PFSK-1 (cell line): ENCODE results near the gene ABHD14A.

ENCODE experiments used
- FOXP2 ChIP-seq: optimal IDR thresholded peaks from 2 replicates; pipeline ENCODE3; 2011; ENCODE audit warnings: borderline replicate concordance, control low read depth, inconsistent platforms; ENCODE audit not compliant: insufficient read depth; ENCODE audit errors: extremely low read length, extremely low read depth
- POLR2AphosphoS5 ChIP-seq: IDR thresholded peaks from 2 replicates; pipeline ENCODE4 v1.6.1; 2012; ENCODE audit warnings: low read depth, mild to moderate bottlenecking, control low read depth, low read length, moderate library complexity
- SIN3A ChIP-seq: IDR thresholded peaks from 2 replicates; pipeline ENCODE4 v1.6.1; 2012; ENCODE audit warnings: mild to moderate bottlenecking, low read length, moderate library complexity, borderline replicate concordance; ENCODE audit not compliant: insufficient read depth
- TAF1 ChIP-seq: IDR thresholded peaks from 2 replicates; pipeline ENCODE4 v1.6.1; 2012; ENCODE audit warnings: low read length, control low read depth, borderline replicate concordance; ENCODE audit not compliant: insufficient read depth
- TF ChIP-seq, protein P1 (sequence below), 2 experiments: IDR thresholded peaks; 2 replicates each; pipeline versions ENCODE4 v1.6.1 to v1.8.0; 2011 to 2012; ENCODE audit warnings: low read depth in 2 of 2, low read length in 2 of 2, control low read depth in 1 of 2, inconsistent platforms in 1 of 2, mild to moderate bottlenecking in 1 of 2, moderate library complexity in 1 of 2; ENCODE audit not compliant: insufficient read depth in 1 of 2

Gene ABHD14A

DNA sequence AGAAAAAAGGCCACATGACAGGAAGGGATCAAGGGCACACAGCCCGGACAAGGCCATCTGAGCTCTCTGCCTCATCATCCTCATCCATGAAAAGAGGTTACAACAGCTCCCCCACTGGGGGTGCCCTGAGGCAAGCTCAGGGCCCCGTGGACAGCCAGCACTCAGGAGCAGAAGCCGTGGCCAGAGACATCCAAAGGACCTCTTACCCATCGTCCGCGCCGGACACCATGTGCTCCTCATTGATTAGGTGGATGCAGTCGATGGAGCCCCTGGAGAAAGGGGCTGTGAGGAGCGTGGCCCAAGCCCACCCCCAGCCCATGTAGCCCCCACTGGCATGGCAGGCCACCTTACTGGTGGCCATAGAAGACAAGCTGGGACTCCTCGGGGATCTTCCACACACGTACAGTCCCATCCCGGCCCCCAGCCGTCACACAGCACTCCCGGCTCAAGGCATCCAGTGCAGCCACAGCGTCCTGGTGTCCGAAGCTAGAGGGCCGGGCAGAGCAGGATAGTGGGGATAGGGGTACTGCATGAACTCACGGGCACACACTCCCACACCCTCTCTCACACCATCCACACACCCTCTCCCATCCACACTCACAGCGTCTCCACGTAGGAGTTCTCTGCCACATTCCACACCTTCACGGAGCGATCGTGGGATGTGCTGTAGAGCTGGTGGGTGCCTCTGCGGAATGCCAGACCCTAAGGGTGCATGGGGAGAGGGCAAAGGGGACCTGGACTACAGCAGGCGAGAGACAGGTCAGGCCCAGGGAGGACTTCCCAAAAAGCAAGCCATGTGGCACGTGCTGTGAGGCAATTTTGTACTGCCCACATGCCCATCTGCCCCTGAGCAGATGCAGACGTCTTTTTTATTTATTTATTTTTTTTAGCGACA, 39.6 kb upstream of the ABHD14A start:
- TF ChIP-seq FOXP2 (no peak), POLR2AphosphoS5 (no peak), TAF1 (no peak)
- TF ChIP-seq, protein P1, sequence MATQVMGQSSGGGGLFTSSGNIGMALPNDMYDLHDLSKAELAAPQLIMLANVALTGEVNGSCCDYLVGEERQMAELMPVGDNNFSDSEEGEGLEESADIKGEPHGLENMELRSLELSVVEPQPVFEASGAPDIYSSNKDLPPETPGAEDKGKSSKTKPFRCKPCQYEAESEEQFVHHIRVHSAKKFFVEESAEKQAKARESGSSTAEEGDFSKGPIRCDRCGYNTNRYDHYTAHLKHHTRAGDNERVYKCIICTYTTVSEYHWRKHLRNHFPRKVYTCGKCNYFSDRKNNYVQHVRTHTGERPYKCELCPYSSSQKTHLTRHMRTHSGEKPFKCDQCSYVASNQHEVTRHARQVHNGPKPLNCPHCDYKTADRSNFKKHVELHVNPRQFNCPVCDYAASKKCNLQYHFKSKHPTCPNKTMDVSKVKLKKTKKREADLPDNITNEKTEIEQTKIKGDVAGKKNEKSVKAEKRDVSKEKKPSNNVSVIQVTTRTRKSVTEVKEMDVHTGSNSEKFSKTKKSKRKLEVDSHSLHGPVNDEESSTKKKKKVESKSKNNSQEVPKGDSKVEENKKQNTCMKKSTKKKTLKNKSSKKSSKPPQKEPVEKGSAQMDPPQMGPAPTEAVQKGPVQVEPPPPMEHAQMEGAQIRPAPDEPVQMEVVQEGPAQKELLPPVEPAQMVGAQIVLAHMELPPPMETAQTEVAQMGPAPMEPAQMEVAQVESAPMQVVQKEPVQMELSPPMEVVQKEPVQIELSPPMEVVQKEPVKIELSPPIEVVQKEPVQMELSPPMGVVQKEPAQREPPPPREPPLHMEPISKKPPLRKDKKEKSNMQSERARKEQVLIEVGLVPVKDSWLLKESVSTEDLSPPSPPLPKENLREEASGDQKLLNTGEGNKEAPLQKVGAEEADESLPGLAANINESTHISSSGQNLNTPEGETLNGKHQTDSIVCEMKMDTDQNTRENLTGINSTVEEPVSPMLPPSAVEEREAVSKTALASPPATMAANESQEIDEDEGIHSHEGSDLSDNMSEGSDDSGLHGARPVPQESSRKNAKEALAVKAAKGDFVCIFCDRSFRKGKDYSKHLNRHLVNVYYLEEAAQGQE (IDR thresholded peaks at IDR 0.05; ENCODE audit: insufficient read depth in 1 of 2, low read depth in 2 of 2, low read length in 2 of 2): no peak

DNA sequence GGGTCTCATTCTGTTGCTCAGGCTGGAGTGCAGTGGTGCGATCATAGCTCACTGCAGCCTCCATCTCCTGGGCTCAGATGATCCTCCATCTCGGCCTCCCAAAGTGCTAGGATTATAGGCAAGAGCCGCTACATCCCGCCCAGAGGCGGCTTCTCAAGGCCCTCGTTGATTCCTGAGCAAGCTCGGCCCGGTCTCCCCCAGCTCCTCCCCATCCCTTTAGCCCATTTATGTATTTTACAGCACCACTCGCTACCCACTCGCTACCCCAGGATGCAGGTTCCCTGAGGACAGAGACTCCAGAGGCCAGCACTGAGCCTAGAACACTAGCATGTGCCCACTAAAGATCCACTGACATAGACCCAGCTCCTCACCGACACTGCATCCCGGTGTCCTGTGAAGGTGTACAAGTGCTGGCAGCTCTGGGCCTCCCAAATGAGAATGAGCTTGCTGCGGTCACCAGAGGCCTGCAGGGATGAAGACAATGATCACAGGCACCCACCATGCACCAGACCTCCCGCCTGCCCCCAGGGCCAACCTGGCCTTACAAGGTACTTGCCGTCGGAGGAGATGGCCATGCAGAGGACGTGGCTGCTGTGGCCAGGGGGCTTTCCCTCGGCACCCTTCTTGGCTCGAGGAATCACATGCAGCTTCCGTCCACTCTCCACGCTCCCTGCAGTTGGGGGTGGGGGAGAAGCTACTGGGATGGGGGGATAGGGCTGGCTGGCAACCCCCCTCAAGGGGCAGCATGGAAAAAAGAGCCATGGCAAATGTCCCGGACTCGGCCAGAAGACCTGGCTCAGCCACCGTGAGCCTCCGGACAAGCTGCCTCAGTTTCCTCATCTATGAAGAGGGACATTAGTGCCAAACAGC, 38.7 kb upstream of the ABHD14A start:
- TF ChIP-seq, protein P1 (IDR thresholded peaks at IDR 0.05; ENCODE audit: insufficient read depth in 1 of 2, low read depth in 2 of 2, low read length in 2 of 2): no peak
- TF ChIP-seq SIN3A (no peak), TAF1 (no peak), FOXP2 (no peak), POLR2AphosphoS5 (no peak)

DNA sequence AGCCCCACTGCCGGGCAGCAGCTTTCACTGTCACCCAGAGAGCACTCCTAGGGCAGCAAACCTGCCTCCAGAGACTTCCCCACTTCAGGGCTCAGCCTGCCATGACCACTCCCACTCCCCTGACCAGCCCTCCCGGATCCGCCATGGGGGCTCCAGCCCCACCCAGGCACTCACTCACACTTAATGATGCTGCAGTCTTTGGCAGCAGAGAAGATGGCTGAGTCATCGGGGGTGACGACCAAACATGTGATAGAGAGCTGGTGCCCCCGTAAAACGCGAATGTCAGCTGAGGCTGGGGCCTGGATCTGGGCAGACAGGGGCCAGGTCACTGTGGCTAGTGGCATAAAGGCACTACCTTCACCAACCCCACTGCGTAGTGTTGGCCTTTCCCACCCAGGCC, 37.9 kb upstream of the ABHD14A start:
- TF ChIP-seq TAF1 (no peak), SIN3A (no peak), POLR2AphosphoS5 (no peak), FOXP2 (no peak)
- TF ChIP-seq, protein P1 (IDR thresholded peaks at IDR 0.05; ENCODE audit: insufficient read depth in 1 of 2, low read depth in 2 of 2, low read length in 2 of 2): no peak

DNA sequence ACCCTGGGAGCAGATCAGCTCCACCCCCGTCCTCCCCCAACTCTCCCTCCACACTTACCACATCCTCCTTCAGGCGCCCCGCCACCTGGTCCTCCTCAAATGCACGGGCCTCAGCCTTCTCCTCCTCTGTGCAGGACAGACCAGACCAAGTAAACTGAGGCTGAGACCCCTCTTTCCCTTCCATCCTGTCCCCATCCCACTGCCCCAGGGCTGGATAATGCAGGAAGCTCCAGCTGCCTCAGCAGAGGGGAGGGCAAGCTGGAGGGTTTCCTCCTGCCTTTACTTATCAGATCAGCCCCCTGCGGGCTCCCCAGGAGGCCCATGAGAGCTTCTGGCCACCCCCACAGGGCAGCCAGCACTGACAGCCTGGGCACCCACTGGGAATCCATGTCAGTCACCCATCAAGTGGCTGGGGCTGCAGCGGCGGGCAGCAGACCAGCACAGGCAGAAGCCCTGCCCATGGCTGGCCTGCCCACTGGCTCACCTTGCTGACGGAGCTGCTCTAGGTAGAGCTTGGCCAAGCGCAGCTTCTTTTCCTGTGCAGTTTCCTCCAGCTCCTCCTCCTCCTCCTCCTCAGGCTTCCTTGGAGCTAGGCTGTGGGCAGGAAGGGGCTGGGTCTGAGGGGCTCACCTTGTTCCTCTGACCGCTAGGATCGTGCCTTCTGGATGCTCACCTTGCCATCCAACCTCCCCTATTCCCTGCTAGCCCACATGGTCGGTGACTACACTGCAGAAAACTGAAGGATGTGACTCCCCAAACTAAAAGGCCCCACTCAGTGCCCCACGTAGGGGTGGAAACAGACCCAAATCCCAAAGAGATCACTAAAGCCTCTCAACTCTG, 37.0 kb upstream of the ABHD14A start:
- TF ChIP-seq POLR2AphosphoS5 (no peak), TAF1 (no peak), FOXP2 (no peak), SIN3A (no peak)
- TF ChIP-seq, protein P1 (IDR thresholded peaks at IDR 0.05; ENCODE audit: insufficient read depth in 1 of 2, low read depth in 2 of 2, low read length in 2 of 2): no peak
